Right atrium auricular region (tissue), 2 donors: ENCODE results near the gene WDR1. TPM values are rescaled to one million over a fixed set of nuclear protein-coding genes. Genes with fewer than 3 reads are reported as not detected.
A peak's percentile ranks its signal among the peaks of the same experiment; 100 is the strongest.

Source experiments
- DNase-seq: peaks from one replicate; pipeline ENCODE4 v3.0.0-alpha.2; 2019; ENCODE audit warnings: low spot score
- H3K27ac ChIP-seq, 2 donors: fragments of 200-600 bp; sonication (generic); 1 replicate in 1 of 2; 2 replicates in 1 of 2; pipeline ENCODE4 v1.5.1; 2016 to 2019
- H3K27me3 ChIP-seq, 2 donors: fragments of 200-600 bp; sonication (generic); one replicate each; pipeline versions ENCODE4 v1.5.1 to v1.6.0; 2017 to 2019
- H3K36me3 ChIP-seq: fragments of 200-600 bp; sonication (generic); one replicate; pipeline ENCODE4 v1.5.1; 2016
- H3K4me1 ChIP-seq, 2 donors: fragments of 200-600 bp; sonication (generic); one replicate each; pipeline versions ENCODE4 v1.5.1 to v1.6.0; 2017 to 2019
- H3K4me3 ChIP-seq, 2 donors: fragments of 200-600 bp; sonication (generic); 1 replicate in 1 of 2; 2 replicates in 1 of 2; pipeline ENCODE4 v1.5.1; 2017 to 2019; ENCODE audit warnings: mild to moderate bottlenecking in 1 of 2, moderate library complexity in 1 of 2
- H3K9me3 ChIP-seq, 2 donors: fragments of 200-600 bp; sonication (generic); one replicate each; pipeline ENCODE4 v1.5.1; 2019
- CTCF ChIP-seq, 2 donors: fragments of 200-600 bp; sonication (generic); IDR thresholded peaks; one replicate each; pipeline ENCODE4 v1.5.1; 2019; ENCODE audit warnings: antibody characterized with exemption in 2 of 2
- total RNA-seq, 2 donors: library from RNA; depleted of rRNA; stranded (reverse); fragments of >200 nt; gene quantifications; one replicate each; pipeline ENCODE4 v1.1.0, GENCODE V29; 2016

WDR1 gene
- total RNA-seq, 2 donors from 2014 or later = 109 to 216 TPM

DNA sequence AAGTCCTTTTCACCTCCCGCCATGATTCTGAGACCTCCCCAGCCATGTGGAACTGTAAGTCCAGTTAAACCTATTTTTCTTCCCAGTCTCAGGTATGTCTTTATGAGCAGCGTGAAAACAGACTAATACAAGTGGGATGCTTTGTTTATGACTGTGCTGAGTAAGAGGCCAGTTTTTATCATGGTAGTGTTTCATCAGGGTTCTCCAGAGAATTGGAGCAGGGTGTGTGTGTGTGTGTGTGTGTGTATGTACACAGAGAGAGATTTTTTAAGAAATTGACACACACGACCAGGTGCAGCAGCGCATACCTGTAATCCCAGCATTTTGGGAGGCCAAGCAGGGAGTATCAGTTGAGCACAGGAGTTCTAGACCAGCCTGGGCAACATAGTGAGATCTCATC is 60.7 kb downstream of the WDR1 start:
- no peaks in the 10 kb centered on the region for H3K27me3 ChIP-seq
- no peak for DNase-seq
- H3K27ac ChIP-seq = no peak overlapping the region
- peaks cover 0 to 6% of the 10 kb centered on the region in 2 donors for H3K4me1 ChIP-seq
- H3K36me3 ChIP-seq = no peaks in the 10 kb centered on the region
- H3K4me3 ChIP-seq = no peak overlapping the region
- H3K9me3 ChIP-seq = no peaks in the 10 kb centered on the region
- no peak for TF ChIP-seq CTCF (IDR thresholded peaks at IDR 0.05)

DNA sequence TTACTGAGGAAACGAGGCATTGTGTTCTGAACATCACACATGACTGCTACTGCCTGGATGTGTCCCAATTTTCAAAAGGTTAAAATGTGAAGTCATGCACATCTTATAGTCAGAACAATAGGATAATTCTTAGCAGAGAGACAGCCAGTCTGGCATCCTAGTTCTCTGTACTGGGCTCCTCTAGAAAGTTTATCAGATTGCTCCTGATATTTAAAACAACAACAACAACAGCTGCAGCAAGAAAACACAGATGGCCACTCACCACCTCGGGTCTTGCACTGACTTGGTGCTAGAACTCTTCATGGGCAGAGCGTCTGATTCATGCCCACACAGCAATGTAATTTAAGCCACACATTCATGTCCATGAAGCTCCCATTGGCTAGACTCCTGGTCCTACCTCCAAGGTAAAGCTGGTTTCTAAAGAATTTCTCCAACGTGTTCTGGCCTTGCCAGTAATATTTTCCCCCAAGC is 62.0 kb downstream of the WDR1 start:
- no peak for DNase-seq
- H3K4me3 ChIP-seq = no peak overlapping the region
- no peaks in the 10 kb centered on the region for H3K9me3 ChIP-seq
- no peaks in the 10 kb centered on the region for H3K36me3 ChIP-seq
- H3K27me3 ChIP-seq = no peaks in the 10 kb centered on the region
- peak overlapping the region in 1 of 2 donors; percentile 57 for H3K27ac ChIP-seq
- H3K4me1 ChIP-seq = peaks cover 0 to 6% of the 10 kb centered on the region in 2 donors
- no peak for TF ChIP-seq CTCF (IDR thresholded peaks at IDR 0.05)

GRCh38 chr4:10053635-10054453 is 62.8 kb downstream of the WDR1 start:
- DNase-seq = no peak
- TF ChIP-seq CTCF (IDR thresholded peaks at IDR 0.05) = no peak
- H3K4me1 ChIP-seq = peaks cover 0 to 6% of the 10 kb centered on the region in 2 donors
- no peaks in the 10 kb centered on the region for H3K36me3 ChIP-seq
- H3K4me3 ChIP-seq = no peak overlapping the region
- no peaks in the 10 kb centered on the region for H3K9me3 ChIP-seq
- no peaks in the 10 kb centered on the region for H3K27me3 ChIP-seq
- peak overlapping the region; percentile 57 to 59 for H3K27ac ChIP-seq

DNA sequence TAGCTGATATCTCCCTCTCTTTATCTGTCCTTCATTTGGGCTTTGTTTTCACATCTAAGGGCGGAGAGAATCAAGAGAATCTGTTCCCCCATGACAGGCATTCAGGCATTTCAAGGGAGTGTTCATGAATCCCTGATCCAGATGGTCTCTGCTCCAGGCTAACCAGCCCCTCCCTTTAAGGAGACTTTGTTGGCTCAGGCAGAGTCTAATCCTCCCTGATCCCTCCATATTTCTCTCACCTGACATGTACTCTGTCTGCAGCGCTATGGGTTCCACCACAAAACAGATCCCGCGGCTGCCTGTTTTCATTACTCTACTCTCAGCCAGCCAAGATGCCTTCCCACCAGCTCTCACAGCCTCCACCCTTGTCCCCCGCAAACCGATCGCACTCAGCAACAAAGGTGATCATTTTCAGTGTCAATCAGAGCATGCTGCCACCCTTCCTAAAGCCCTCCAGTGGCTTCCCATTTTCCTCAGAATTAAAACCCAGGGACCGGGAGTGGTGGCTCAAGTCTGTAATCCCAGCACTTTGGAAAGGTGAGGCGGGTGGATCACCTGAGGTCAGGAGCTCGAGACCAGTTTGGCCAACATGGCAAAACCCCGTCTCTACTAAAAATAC is 65.0 kb downstream of the WDR1 start:
- DNase-seq = no peak
- no peaks in the 10 kb centered on the region for H3K9me3 ChIP-seq
- H3K4me1 ChIP-seq = no peaks in the 10 kb centered on the region
- TF ChIP-seq CTCF (IDR thresholded peaks at IDR 0.05) = no peak
- H3K36me3 ChIP-seq = no peaks in the 10 kb centered on the region
- H3K27me3 ChIP-seq = no peaks in the 10 kb centered on the region
- no peak overlapping the region for H3K4me3 ChIP-seq
- no peak overlapping the region for H3K27ac ChIP-seq

- H3K36me3 ChIP-seq = no peaks in the 10 kb centered on the region
- H3K27me3 ChIP-seq = no peaks in the 10 kb centered on the region
- H3K27ac ChIP-seq = no peak overlapping the region
- no peaks in the 10 kb centered on the region for H3K9me3 ChIP-seq
- H3K4me3 ChIP-seq = no peak overlapping the region
- DNase-seq = no peak
- TF ChIP-seq CTCF (IDR thresholded peaks at IDR 0.05) = no peak
- H3K4me1 ChIP-seq = no peaks in the 10 kb centered on the region
Observed at GRCh38 chr4:10050721-10051120, 65.9 kb downstream of the WDR1 start.
